DOHH2 (cell line): ENCODE results near the gene DISC1.

Experiments used
- H3F3A ChIP-seq: fragments of 200-600 bp; sonication (generic), shearing (Covaris generic); 2 replicates; pipeline ENCODE4 v1.6.0; 2016; ENCODE audit warnings: antibody characterized with exemption, mild to moderate bottlenecking; ENCODE audit not compliant: control insufficient read depth, insufficient read depth
- H3K27ac ChIP-seq: fragments of 200-600 bp; sonication (generic); 2 replicates; pipeline ENCODE4 v1.5.1; 2014; ENCODE audit warnings: low read depth, mild to moderate bottlenecking, low read length, moderate library complexity
- H3K27me3 ChIP-seq: fragments of 200-600 bp; sonication (generic); 2 replicates; pipeline ENCODE4 v1.6.1; 2014; ENCODE audit warnings: mild to moderate bottlenecking, low read length, mixed read lengths; ENCODE audit not compliant: control insufficient read depth
- H3K36me3 ChIP-seq: fragments of 200-600 bp; sonication (generic); 2 replicates; pipeline ENCODE4 v1.6.1; 2014; ENCODE audit warnings: mild to moderate bottlenecking, low read length, moderate library complexity, mixed read lengths; ENCODE audit not compliant: control insufficient read depth
- H3K4me1 ChIP-seq: fragments of 200-600 bp; sonication (generic); 2 replicates; pipeline ENCODE4 v1.6.1; 2014; ENCODE audit warnings: mild to moderate bottlenecking, low read length, mixed read lengths; ENCODE audit not compliant: control insufficient read depth
- H3K4me2 ChIP-seq: fragments of 200-600 bp; sonication (generic); 2 replicates; pipeline ENCODE4 v1.6.0; 2014; ENCODE audit warnings: mild to moderate bottlenecking, low read length, moderate library complexity
- H3K4me3 ChIP-seq: fragments of 200-600 bp; sonication (generic); 2 replicates; pipeline ENCODE4 v1.5.1; 2014; ENCODE audit warnings: mild to moderate bottlenecking, low read length, mixed read lengths
- H3K79me2 ChIP-seq: fragments of 200-600 bp; sonication (generic); 2 replicates; pipeline ENCODE4 v1.6.1; 2014; ENCODE audit warnings: mild to moderate bottlenecking, low read length, mixed read lengths; ENCODE audit not compliant: control insufficient read depth
- H3K9me2 ChIP-seq: fragments of 200-600 bp; sonication (generic); replicated peaks from 2 replicates; pipeline ENCODE4 v1.6.1; 2014; ENCODE audit warnings: mild to moderate bottlenecking, low read length, mixed read lengths; ENCODE audit not compliant: control insufficient read depth
- H3K9me3 ChIP-seq: fragments of 200-600 bp; sonication (generic); 2 replicates; pipeline ENCODE4 v1.6.1; 2014; ENCODE audit warnings: antibody characterized with exemption, low read length, mixed read lengths; ENCODE audit not compliant: control insufficient read depth, insufficient read depth
- H4K20me1 ChIP-seq: fragments of 200-600 bp; sonication (generic); 2 replicates; pipeline ENCODE4 v1.6.0; 2014; ENCODE audit warnings: low read depth, mild to moderate bottlenecking, antibody characterized with exemption, low read length, moderate library complexity; ENCODE audit not compliant: control insufficient read depth, insufficient read depth
- CTCF ChIP-seq: fragments of 200-600 bp; sonication (generic); IDR thresholded peaks from one replicate; pipeline ENCODE4 v1.5.1; 2014; ENCODE audit warnings: antibody characterized with exemption, mild to moderate bottlenecking, low read depth, low read length; ENCODE audit not compliant: poor library complexity, severe bottlenecking
- EZH2phosphoT487 ChIP-seq: fragments of 200-600 bp; sonication (generic); IDR thresholded peaks from 2 replicates; pipeline ENCODE4 v1.6.1; 2017; ENCODE audit warnings: borderline replicate concordance, mild to moderate bottlenecking, antibody characterized with exemption, low read length, moderate library complexity, mixed read lengths

Gene DISC1

DNA sequence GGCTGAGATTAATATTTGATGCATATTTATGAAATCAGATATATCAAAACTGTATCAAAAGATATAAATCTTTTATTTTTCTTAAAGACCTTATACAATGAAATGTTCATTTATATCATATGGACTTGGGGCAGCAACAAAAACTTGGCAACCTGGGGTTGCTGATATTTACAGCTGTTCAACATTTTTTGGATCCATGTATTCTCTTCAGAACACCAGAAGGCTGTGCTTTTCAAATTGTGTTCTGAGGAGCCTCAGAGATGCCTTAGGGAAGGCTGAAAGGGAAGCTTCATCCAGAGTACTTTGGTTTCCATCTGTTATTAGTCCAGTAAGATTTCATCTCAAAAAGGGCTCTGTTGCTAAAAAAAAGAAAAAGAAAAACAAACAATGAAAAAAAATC, 94.8 kb downstream of the DISC1 start:
- Histone ChIP-seq H3K27ac (no peak overlapping the region), H3K4me1 (peaks cover 4% of the 10 kb centered on the region; the same call in 1 of the 2 replicates), H3K4me3 (no peak overlapping the region), H3K36me3 (no peaks in the 10 kb centered on the region), H3K79me2 (no peaks in the 10 kb centered on the region), H3K9me2 (no peaks in the 10 kb centered on the region), H3K27me3 (no peaks in the 10 kb centered on the region), H3K4me2 (no peak overlapping the region), H4K20me1 (no peaks in the 10 kb centered on the region), H3F3A (no peaks in the 10 kb centered on the region), H3K9me3 (no peaks in the 10 kb centered on the region)
- no peak for TF ChIP-seq CTCF
- no peak for TF ChIP-seq EZH2phosphoT487

DNA sequence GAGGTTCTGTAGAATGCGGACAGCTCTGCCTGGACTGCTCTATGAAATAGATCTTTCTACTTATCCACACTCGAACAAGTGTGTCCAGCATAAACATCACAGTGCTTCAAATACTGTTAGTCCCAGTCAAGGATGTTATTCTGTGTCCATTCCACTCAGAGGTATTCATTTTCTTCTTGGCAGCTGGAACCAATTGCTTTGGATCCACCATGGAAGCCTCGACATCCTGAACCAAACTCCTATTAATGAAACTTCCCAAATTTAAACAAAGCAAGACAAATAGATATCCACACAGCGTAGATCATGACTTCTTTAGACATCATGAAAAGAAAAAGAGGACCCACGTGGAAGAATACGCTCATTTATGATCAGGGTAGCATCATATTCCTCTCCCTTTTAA, 95.8 kb downstream of the DISC1 start:
- no peaks in the 10 kb centered on the region for H3F3A ChIP-seq
- H3K9me3 ChIP-seq: no peaks in the 10 kb centered on the region
- H4K20me1 ChIP-seq: no peaks in the 10 kb centered on the region
- H3K4me2 ChIP-seq: no peak overlapping the region
- H3K4me1 ChIP-seq: peaks cover 4% of the 10 kb centered on the region; the same call in 1 of the 2 replicates
- no peak overlapping the region for H3K4me3 ChIP-seq
- no peaks in the 10 kb centered on the region for H3K79me2 ChIP-seq
- H3K27me3 ChIP-seq: no peaks in the 10 kb centered on the region
- TF ChIP-seq EZH2phosphoT487 (no peak), CTCF (no peak)
- H3K9me2 ChIP-seq: no peaks in the 10 kb centered on the region
- H3K36me3 ChIP-seq: no peaks in the 10 kb centered on the region
- H3K27ac ChIP-seq: no peak overlapping the region

DNA sequence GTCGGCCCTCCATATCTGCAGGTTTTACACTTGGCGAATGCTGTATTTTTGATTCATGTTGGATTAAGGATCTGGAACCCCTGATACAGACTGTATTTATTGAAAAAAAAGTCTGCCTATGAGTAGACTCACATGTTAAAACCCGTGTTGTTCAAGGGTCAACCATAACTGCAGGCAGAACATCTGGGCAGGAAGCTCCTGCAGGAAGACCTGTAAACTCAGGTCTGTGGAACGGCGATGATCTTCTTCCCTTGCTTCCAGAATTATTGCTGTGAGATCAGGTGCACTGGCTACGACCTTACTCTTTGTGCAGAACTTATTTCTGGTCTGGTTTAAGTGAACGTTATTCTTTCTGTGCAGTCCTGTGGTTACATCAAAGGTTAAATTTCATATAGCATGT, 96.6 kb downstream of the DISC1 start:
- Histone ChIP-seq H3K27ac (no peak overlapping the region), H3K4me3 (no peak overlapping the region), H4K20me1 (no peaks in the 10 kb centered on the region), H3K4me1 (peaks cover 4% of the 10 kb centered on the region; the same call in 1 of the 2 replicates), H3K9me3 (no peaks in the 10 kb centered on the region), H3K36me3 (no peaks in the 10 kb centered on the region), H3K4me2 (no peak overlapping the region), H3K27me3 (no peaks in the 10 kb centered on the region), H3K79me2 (no peaks in the 10 kb centered on the region), H3F3A (no peaks in the 10 kb centered on the region), H3K9me2 (no peaks in the 10 kb centered on the region)
- TF ChIP-seq CTCF: no peak
- TF ChIP-seq EZH2phosphoT487: no peak

DNA sequence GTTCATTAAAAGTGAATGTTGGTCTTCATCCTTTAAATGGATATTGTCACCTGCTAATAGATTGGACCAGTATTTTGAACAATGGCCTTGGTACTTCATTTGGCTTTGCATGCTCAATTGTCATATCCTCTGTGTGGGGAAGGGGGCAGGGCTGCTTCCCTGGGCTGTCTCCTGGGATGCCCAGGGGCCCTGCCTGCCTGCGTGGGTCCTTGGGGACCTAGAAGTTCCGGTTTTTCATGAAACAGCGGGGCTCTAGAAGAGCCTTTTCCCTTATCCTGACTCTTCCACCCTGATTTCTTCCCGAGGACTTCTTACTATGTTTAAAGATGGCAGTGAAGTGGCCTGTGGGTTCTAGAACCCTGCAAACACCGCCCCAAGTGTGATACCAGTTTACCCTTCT, 97.5 kb downstream of the DISC1 start:
- Histone ChIP-seq H3K36me3 (no peaks in the 10 kb centered on the region), H3K4me3 (no peak overlapping the region), H3K9me2 (no peaks in the 10 kb centered on the region), H4K20me1 (no peaks in the 10 kb centered on the region), H3K4me1 (peaks cover 4% of the 10 kb centered on the region; the same call in 1 of the 2 replicates), H3F3A (no peaks in the 10 kb centered on the region), H3K27ac (no peak overlapping the region), H3K4me2 (no peak overlapping the region), H3K79me2 (no peaks in the 10 kb centered on the region), H3K9me3 (no peaks in the 10 kb centered on the region), H3K27me3 (no peaks in the 10 kb centered on the region)
- TF ChIP-seq EZH2phosphoT487 (no peak), CTCF (no peak)
